Pancreas (tissue), 10 donors: ENCODE results near the gene ZNF747. TPM values are rescaled to one million over a fixed set of nuclear protein-coding genes. Genes with fewer than 3 reads are reported as not detected.
A peak's percentile ranks its signal among the peaks of the same experiment; 100 is the strongest.
"Not testable (repeated sequence)": the region's sequence is repeated elsewhere in the genome, so short reads cannot be mapped to it uniquely, and the experiment has no call there.

Experiments
- ATAC-seq, 4 donors: fragments of 200-7000 bp; cut with Tn5 transposase; one replicate each; pipeline versions ENCODE4 v1.8.0 to v1.9.1; 2020; ENCODE audit warnings: mild to moderate bottlenecking in 4 of 4, moderate library complexity in 4 of 4
- DNase-seq, 6 donors: peaks; one replicate each; pipeline ENCODE4 v3.0.0-alpha.2; 2020
- FAIRE-seq: peaks from 2 replicates; lab custom pipeline; 2012; peaks lifted over from hg19 to GRCh38; lab: Jason Lieb, UNC
- H3K27ac ChIP-seq, 4 donors: fragments of 200-600 bp; sonication (generic); 1 replicate in 3 of 4; 2 replicates in 1 of 4; pipeline versions ENCODE4 v1.5.0 to v1.8.0; 2020
- H3K27me3 ChIP-seq, 4 donors: fragments of 200-600 bp; one replicate each; pipeline ENCODE4 v1.8.0; 2021
- H3K36me3 ChIP-seq, 3 donors: fragments of 200-600 bp; sonication (generic) in 1 of 3; one replicate each; pipeline versions ENCODE4 v1.5.0 to v1.8.0; 2020 to 2021
- H3K4me1 ChIP-seq, 3 donors: fragments of 200-600 bp; one replicate each; pipeline ENCODE4 v1.8.0; 2021
- H3K4me3 ChIP-seq, 4 donors: fragments of 200-600 bp; sonication (generic) in 2 of 4; one replicate each; pipeline versions ENCODE4 v1.5.0 to v1.8.0; 2020 to 2021
- H3K9me3 ChIP-seq, 4 donors: fragments of 200-600 bp; one replicate each; pipeline ENCODE4 v1.8.0; 2021
- WGBS, 2 donors: extraction: QIAGEN DNeasy Blood & Tissue Kit; methylation state at CpG; one replicate each; pipeline ENCODE4 v1.1.7; 2013; 5-methylcytosine and 5-hydroxymethylcytosine counted together
- intact Hi-C, 3 donors: fragments of 100-400 bp; cut with DNase I; formaldehyde crosslinking; loops; one replicate each; pipeline versions ENCODE4 v1.11.1 to v1.14.2; 2022
- polyA plus RNA-seq, 2 donors: library from polyadenylated mRNA; stranded (reverse); fragments of 200-250 nt; gene quantifications; one replicate each; pipeline ENCODE4 v1.2.3, GENCODE V29; 2013
- total RNA-seq, 6 donors: library from RNA; stranded (reverse); fragmentation: NEBNext Ultra II Directional in 4 of 6; extraction: Animal tissue kit (Norgen Biotek cat#: 25700) in 4 of 6; gene quantifications; one replicate each; pipeline versions ENCODE4 v1.2.1 to v1.2.4, GENCODE V29; 2021 to 2023
- TF ChIP-seq, protein P1 (sequence below), 4 donors: fragments of 200-600 bp; sonication (generic) in 3 of 4; IDR thresholded peaks; one replicate each; pipeline versions ENCODE4 v1.5.0 to v1.8.0; 2021; ENCODE audit warnings: antibody characterized with exemption in 4 of 4
- donor health status: healthy with polysubstance abuse.
- donor health status: DM: no; HTN: no; CAD: no; lungs with moderate emphysema.
- donor health status: DM: no; HTN: no; CAD: no.
- donor health status: control.
- donor health status: control.
- donor health status: Bipolar disorder and iron deficiency.
- donor health status: DM: yes; HTN: yes; CAD: no.
- donor health status: DM: no; HTN: no; CAD: no.
- donor health status: DM: no; HTN: no; CAD: no.
- donor health status: DM: yes; HTN: yes; CAD: no.

The ZNF747 gene
- total and polyA plus RNA-seq, 8 donors, result 2.7 to 6.9 (median 5.2) TPM

DNA sequence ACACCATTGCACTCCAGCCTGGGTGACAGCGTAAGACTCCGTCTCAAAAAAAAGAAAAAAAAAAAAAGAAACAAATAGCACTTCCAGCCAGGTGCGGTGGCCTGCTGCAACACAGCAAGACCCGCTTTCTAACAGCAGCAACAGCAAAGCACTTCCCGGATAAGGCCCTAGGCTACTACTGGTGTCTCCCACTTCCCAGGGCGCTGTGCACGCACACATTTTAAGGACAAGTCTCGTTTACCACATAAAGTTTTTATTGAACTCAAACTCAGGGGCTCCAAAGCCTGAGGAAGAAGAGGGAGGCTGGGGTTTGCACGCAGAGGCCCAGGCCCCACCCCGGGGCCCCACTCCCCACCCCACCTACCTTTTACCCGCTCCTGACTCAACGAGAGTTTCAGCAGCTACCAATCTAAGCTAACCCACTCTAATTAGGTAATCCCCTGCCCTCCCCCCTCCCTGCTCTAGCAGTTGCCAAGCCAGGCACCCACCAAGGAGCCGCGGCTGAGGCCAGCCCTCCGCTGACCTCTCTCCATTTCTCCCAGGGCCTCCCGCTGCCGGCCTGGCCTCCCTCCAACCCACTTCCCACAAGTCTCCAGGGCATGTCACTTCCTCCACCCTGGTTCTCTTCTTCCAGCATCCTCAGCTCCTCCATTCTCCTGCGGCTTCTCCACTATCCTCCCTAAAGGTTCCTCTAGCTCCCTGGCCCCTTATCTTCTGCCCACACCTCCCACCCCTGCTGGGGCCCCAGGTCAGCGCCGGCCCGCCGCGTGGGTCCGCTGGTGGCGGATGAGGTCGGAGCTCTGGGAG, 10.7 kb downstream of the ZNF747 start:
- no peak overlapping the region for H3K27ac ChIP-seq
- WGBS, 2 donors, result 77 to 79% methylated on average over 25 to 26 of the region's 26 CpGs
- peak in 1 of 6 donors; percentile 52 for DNase-seq
- H3K9me3 ChIP-seq, result no peaks in the 10 kb centered on the region
- TF ChIP-seq, protein P1, sequence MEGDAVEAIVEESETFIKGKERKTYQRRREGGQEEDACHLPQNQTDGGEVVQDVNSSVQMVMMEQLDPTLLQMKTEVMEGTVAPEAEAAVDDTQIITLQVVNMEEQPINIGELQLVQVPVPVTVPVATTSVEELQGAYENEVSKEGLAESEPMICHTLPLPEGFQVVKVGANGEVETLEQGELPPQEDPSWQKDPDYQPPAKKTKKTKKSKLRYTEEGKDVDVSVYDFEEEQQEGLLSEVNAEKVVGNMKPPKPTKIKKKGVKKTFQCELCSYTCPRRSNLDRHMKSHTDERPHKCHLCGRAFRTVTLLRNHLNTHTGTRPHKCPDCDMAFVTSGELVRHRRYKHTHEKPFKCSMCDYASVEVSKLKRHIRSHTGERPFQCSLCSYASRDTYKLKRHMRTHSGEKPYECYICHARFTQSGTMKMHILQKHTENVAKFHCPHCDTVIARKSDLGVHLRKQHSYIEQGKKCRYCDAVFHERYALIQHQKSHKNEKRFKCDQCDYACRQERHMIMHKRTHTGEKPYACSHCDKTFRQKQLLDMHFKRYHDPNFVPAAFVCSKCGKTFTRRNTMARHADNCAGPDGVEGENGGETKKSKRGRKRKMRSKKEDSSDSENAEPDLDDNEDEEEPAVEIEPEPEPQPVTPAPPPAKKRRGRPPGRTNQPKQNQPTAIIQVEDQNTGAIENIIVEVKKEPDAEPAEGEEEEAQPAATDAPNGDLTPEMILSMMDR (IDR thresholded peaks at IDR 0.05), result no peak
- no peak overlapping the region for H3K4me3 ChIP-seq
- H3K36me3 ChIP-seq, result no peaks in the 10 kb centered on the region
- H3K27me3 ChIP-seq, result no peaks in the 10 kb centered on the region
- no peak for ATAC-seq
- peaks cover 6 to 11% (median 7%) of the 10 kb centered on the region in 3 donors for H3K4me1 ChIP-seq
- FAIRE-seq, result no peak
- intact Hi-C loops, result loop anchor here in 1 of 3 donors (5.0 kb wide), 1 partner anchor 92 kb away; the partner anchor contains the start of gene DCTPP1

DNA sequence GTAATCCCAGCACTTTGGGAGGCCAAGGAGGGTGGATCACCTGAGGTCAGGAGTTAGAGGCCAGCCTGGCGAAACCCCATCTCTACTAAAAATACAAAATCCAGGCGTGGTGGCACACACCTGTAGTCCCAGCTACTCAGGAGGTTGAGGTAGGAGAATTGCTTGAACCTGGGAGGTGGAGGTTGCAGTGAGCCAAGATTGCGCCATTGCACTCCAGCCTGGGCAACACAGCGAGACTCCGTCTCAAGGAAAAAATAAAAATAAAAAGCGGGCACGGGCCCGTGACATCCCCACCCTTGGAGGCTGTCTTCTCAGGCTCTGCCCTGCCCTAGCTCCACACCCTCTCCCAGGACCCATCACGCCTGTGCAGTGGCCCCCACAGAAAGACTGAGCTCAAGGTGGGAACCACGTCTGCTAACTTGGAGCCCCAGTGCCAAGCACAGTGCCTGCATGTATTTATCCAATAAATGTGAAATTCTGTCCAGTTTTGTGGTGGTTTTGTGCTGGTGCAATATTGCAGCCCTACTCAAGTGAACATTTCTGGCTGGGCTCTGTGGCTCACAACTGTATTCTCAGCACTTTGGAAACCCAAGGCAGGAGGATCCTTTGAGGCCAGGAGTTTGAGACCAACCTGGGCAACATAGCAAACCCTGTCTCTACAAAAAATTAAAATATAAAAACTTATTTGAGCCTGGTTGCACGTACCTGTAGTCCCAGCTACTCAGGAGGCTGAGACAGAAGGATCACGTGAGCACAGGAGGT, 11.8 kb downstream of the ZNF747 start:
- not testable (repeated sequence) for ATAC-seq, H3K9me3 ChIP-seq, H3K36me3 ChIP-seq, DNase-seq, H3K4me1 ChIP-seq, FAIRE-seq, H3K4me3 ChIP-seq, H3K27me3 ChIP-seq, H3K27ac ChIP-seq
- WGBS, 2 donors, result 87 to 92% methylated on average over 12 of the region's 12 CpGs
- intact Hi-C loops, result loop anchor here in 1 of 3 donors (5.0 kb wide), 1 partner anchor 91 kb away; the partner anchor contains the start of gene DCTPP1

DNA sequence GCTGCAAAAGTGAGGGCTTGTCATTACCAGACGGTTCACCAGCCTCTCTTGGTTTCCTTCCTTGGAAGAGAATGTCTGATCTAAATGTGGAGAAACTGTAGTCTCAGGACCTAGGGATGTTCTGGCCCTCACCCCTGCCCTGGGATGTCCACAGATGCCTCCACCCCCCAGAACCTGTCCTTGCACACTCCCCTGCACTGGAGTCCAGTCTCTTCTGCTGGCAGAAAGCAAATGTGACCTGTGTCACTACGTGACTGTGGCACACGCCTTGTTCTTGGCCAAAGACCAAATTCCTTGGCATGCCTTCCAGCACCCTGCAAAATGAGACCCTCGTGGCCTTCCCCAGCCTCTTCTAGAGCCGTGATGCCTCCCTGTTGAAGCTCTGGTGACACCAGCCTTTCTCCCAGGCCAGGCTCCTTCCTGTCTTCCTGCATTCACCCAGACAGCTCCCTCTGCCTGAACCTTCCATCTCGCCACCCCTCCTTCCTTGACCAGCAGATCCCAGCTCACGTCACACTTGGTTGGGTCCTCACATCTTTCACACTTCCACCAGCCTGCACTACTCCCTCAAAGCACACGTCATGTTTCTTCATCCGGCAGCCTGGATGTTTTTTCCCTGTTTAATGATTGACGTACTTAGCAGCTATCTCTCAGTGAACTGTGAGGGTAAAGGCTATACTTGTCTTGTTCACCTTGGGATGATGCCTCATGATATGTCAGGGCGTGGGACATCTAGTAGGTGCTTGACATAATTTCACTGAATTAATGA, 12.6 kb downstream of the ZNF747 start:
- Histone ChIP-seq H3K27me3 (no peaks in the 10 kb centered on the region), H3K27ac (no peak overlapping the region), H3K4me3 (no peak overlapping the region), H3K4me1 (peaks cover 0 to 3% (median 0%) of the 10 kb centered on the region in 3 donors), H3K36me3 (no peaks in the 10 kb centered on the region), H3K9me3 (no peaks in the 10 kb centered on the region)
- WGBS, 2 donors, result 27 to 28% methylated on average over 11 of the region's 11 CpGs
- FAIRE-seq (no peak), DNase-seq (no peak), ATAC-seq (no peak)
- intact Hi-C loops, result loop anchor here in 1 of 3 donors (5.0 kb wide), 1 partner anchor 90 kb away; the partner anchor contains the start of gene DCTPP1
- TF ChIP-seq, protein P1 (IDR thresholded peaks at IDR 0.05), result no peak

DNA sequence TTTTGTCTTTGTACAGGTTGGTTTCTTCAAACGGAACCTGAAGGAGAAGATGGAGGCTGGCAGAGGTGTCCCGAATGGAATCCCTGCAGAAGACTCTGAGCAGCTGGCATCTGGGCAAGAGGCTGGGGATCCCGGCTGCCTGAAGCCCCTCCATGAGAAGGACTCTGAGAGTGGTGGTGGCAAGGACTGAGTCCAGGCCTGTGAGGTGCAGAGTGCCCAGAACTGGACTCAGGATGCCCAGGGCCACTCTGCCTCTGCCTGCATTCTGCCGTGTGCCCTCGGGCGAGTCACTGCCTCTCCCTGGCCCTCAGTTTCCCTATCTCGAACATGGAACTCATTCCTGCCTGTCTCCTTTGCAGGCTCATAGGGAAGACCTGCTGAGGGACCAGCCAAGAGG, 13.2 kb downstream of the ZNF747 start:
- FAIRE-seq (no peak), DNase-seq (no peak), ATAC-seq (no peak)
- intact Hi-C loops, result loop anchor here in 1 of 3 donors (5.0 kb wide), 1 partner anchor 89 kb away; the partner anchor contains the start of gene DCTPP1
- 77 to 87% methylated on average over 7 of the region's 7 CpGs for WGBS, 2 donors
- Histone ChIP-seq H3K27me3 (no peaks in the 10 kb centered on the region), H3K36me3 (no peaks in the 10 kb centered on the region), H3K9me3 (no peaks in the 10 kb centered on the region), H3K4me3 (no peak overlapping the region), H3K4me1 (peaks cover 0 to 3% (median 0%) of the 10 kb centered on the region in 3 donors), H3K27ac (no peak overlapping the region)
- TF ChIP-seq, protein P1 (IDR thresholded peaks at IDR 0.05), result no peak
